GM19025 (cell line): ENCODE results near the gene EMC10.
"Not testable (repeated sequence)": the region's sequence is repeated elsewhere in the genome, so short reads cannot be mapped to it uniquely, and the experiment has no call there.

Source experiments
- ATAC-seq: cut with Tn5 transposase; IDR thresholded peaks from one replicate; pipeline ENCODE4 v1.9.1; 2021; ENCODE audit warnings: mild to moderate bottlenecking, low read depth, moderate library complexity; ENCODE audit not compliant: unreplicated experiment

EMC10 gene

DNA sequence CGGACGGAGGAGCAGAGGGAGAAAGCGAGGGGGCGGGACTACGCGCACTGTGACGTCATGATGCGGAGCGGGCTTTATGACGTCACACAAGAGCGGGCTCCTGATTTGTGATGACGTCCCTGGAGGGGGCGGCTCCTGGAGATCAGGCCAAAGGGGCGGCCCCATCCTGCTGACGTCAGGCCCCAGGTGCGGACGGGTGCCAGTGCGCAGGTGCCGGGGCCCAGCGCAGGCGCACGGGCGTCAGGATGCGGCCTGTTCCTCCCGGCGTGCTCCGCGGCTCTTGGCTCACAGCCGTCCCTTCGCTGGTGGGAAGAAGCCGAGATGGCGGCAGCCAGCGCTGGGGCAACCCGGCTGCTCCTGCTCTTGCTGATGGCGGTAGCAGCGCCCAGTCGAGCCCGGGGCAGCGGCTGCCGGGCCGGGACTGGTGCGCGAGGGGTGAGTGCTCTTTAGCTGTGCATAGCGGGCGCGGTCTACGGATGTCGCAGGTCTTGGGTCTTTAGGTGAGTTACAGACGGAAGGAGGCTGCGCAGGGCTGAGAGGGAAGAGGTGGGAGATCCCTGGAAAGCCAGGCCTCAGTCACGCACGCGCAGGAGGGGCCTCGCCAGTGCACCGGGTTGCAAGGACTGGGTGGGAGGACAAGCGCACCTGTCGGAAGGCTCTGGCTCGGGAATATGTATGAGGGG is at the start of gene EMC10, which contains the start of gene GARIN5A:
TSS of gene EMC10 (plus strand) at position 284 of the 683 bp plus-strand sequence. CDS start at position 322, 38 bp downstream.
TSS of gene GARIN5A (minus strand) at position 625 of the 683 bp plus-strand sequence. CDS start at position 165, 460 bp downstream.
- peak; percentile 83 for ATAC-seq

DNA sequence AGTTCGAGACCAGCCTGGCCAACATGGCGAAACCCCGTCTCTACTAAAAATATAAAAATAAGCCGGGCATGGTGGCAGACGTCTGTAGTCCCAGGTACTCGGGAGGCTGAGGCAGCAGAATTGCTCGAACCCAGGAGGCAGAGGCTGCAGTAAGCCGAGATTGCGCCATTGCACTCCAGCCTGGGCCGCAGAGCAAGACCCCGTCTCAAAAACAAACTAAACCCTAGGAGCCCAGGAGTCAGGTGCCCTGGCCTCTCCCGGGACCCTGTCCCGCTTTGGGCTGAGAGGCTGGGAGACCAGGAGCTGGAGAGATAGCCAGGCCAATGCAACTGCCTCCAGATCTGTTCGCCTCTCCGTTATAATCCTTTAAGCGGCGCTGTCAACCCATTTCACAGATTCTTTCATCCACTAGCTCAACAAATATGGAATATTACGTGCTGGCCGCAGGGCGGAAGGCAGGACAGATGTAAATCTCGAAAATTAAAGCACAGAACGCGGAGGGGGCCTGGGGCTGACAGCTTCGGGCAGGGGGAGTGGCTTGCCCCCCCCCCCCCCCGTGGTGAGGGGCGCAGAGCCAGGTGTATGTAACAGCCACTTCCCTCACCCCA is 48.9 kb upstream of the EMC10 start:
- no peak for ATAC-seq

DNA sequence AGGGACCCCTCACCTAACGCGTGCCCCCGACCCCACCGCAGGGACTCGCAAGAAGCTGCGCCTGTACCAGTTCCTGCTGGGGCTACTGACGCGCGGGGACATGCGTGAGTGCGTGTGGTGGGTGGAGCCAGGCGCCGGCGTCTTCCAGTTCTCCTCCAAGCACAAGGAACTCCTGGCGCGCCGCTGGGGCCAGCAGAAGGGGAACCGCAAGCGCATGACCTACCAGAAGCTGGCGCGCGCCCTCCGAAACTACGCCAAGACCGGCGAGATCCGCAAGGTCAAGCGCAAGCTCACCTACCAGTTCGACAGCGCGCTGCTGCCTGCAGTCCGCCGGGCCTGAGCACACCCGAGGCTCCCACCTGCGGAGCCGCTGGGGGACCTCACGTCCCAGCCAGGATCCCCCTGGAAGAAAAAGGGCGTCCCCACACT is 48.3 kb upstream of the EMC10 start:
- ATAC-seq, result no peak

DNA sequence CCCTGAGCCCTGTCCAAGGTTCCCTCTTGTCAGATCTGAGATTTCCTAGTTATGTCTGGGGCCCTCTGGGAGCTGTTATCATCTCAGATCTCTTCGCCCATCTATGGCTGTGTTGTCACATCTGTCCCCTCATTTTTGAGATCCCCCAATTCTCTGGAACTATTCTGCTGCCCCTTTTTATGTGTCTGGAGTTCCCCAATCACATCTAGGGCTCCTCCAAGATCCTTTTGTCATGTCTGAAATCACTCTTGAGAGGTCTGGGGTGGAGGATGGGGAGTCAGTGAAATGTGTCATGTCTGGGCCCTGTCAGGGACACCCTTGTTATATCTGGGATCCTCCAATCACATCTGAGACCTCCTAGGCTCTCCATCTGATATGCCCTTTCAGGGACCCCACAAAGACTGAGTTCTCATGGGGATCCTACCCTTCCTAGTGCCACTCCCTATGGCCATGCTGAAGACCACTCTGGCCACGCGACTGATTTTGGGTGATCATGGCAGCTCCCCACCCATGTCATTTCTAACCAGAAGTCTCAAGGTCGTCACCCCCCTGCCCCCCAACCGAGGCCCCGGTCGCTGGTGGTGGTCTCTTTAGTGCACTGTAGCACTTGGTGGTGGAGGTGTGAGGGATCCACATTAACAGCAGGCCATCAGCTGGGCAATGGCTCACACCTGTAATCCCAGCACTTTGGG is 47.4 kb upstream of the EMC10 start:
- ATAC-seq, result no peak

DNA sequence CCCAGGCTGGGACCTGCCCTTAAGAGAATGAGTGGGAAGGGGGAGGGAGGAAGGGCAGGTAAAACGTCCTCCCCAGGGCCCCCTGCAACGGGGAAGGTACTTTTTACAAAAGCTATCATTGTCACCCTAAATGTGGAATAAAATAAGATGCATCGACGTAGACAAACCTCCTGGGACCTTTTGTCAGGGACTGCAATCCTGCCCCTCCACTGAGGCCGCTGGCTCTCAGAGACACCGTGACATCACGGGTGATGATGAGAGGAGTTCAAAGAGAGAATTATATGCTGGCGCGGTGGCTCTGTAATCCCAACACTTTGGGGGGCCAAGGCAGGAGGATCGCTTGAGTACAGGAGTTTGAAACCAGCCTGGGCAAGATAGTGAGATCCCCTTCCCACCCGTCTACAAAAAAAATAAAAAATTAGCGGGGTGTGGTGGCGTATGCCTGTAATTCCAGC is 45.4 kb upstream of the EMC10 start:
- ATAC-seq, result no peak

DNA sequence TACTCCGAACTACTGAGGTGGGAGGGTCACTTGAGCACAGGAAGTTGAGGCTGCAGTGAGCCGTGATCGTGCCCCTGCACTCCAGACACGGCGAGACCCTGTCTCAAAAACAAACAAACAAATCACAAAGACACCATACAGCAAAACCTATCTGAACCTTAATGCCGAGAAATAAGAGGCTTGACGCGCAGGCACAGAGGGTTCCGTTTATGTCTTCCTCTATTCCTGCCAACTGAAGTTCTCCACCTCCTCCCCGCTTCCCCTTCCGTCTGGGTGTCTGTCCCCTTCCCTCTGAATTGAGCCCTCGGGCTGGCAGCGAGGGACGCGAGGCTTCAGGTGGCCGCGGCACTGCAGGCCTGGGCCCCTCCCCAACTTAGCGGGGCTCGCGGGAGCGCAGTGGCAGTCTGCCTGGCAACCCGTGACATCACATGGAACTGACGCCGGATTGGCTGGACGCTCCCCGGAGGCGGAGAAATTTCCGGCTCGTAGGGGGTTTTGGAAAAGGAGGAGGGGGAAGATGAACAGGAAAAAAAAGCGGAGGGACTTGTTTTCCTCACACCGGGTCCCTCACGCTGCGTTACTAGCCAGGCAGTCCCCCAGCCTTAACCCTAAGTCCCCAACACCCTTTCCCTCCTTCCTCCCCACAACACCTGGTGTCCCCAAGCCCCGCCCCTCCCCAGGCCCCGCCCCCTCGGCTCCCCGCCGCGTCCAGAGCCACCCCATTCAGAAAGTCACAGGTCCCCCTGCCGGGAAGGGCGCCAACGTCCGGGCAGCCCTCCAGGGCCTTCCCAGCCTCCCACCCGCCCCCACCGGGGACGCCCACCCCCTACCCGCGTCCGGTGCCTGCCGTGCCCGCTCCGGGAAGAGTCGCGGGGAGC is 44.7 kb upstream of the EMC10 start:
- peak; percentile 74 for ATAC-seq

DNA sequence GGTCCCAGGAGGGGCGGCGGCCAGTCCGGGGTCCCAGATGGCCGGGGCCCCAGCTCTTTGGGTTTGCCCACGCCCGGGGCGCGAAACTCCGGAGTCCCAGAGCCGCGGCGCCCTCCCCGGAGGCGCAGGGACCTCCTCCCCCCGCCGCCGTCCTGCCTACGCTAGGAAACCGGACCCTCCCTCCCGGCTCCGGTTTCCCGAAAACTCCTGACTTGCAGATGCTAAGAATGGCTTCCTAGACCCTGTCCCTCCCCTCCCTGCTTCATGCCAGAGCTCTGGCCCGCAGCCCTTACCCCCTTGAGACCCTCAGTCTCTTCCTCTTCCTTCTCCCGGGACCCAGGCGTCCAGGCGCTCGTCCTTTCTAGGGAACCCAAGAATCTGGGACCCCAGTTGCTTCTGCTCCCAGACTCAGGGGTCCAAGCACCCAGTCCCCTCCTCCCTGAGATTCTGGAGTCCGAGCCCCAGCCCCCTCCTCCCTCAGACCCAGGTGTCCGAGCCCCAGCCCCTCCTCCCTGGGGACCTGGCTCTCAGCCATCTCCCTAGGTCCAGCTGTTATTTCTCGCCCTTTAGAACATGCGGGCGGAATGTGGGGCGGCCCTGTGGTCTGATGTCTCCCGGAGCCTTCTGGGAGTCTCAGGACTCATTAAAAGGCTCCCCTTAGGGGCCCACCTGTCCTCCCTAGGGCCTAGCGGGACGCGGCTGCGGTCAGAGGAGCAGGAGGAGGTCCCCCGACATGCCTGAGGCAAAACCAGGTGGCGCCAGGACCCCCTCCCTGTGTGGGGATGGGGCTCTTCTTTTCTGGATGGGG is 43.9 kb upstream of the EMC10 start, which contains the start of gene MYBPC2:
TSS of gene MYBPC2 (plus strand) at position 672 of the 808 bp plus-strand sequence. CDS start at position 734, 62 bp downstream.
- no peak for ATAC-seq

DNA sequence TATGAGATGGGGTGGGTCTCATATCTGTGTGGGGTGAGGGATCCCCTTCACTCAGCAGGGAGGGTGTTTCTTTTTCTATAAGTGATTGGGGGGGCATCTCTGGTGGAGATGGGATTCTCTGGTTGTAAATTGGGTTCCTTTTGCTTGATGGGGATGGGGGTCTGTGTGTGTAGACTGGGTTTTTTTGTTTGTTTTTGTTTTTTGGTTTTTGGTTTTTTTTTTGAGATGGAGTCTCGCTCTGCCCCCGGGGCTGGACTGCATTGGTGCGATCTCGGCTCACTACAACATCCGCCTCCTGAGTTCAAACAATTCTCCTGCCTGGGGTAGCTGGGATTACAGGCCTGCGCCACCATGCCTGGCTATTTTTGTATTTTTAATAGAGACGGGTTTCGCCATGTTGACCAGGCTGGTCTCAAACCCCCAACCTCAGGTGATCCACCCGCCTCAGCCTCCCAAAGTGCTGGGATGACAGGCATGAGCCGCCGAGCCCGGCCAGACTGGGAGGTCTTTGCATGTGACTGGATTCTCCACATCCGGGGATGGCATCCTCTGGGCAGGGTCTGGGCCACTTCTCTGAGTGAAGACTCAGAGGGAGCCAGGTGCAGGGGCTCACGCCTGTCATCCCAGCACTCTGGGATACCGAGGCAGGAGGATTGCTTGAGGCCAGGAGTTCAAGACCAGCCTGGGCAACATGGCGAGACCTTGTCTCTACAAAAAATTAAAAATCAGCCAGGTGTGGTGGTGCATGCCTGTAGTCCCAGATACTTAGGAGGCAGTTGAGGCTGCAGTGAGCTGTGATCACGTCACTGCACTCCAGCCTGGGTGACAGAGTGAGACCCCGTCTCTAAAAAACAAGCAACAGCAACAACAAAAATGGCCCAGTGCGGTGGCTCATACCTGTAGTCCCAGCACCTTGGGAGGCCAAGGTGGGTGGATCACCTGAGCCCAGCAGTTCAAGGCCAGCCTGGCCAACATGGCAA is 42.8 kb upstream of the EMC10 start:
- no peak for ATAC-seq

DNA sequence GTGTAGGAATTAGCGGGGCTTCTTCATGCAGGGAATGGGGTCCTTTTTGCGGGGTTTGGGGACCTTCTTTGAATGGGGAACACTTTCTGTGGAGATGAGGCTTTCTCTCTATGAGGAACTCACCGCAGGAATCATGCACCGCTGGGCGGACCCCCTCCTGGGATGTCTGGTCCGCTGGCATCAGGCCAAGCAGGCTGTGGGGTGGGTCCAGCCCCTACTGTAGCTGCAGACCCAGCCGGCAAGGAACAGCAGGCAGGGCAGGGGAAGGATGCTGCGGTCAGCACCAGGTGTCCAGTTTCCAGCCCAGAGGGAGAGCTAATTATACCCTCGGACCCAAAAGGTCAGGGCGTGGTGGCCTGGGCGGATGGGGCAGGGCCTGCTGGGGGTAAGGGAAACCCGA is 41.8 kb upstream of the EMC10 start:
- ATAC-seq, result no peak

DNA sequence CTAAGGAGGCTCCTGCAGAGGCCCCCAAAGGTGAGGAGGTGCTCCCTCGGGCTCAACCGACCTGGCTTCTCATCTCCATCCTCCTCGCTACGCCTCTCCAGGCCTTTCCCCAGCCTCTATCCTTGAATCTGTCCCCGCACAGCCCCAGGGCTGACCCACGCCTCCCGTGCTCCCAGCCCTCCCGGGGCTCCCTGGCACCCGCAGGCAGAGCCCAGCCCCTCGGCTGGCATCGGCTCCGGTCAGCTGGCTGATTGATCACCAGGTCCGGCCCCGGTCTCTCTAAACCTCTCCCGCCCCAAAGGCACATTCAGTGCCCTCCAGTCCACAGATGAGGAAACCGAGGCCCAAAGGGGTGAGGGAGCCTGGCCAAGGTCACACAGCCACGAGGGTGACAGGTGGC is 41.1 kb upstream of the EMC10 start:
- no peak for ATAC-seq

DNA sequence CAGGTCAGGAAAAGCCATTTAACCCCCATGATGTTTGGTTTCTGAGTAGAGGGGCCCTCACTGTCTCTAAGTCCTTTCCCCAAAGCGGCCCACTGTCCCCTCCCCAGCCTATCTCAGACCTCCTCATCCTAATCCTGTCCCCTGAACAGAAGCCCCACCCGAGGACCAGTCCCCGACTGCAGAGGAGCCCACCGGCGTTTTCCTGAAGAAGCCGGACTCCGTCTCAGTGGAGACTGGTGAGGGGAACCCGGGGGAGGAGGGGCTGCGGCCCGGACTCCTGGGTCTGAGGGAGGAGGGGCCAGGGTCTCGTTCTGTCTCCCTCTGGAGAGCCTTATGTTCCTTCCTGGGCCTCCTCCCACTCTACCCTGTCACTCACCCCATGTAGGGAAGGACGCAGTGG is 40.7 kb upstream of the EMC10 start:
- no peak for ATAC-seq

DNA sequence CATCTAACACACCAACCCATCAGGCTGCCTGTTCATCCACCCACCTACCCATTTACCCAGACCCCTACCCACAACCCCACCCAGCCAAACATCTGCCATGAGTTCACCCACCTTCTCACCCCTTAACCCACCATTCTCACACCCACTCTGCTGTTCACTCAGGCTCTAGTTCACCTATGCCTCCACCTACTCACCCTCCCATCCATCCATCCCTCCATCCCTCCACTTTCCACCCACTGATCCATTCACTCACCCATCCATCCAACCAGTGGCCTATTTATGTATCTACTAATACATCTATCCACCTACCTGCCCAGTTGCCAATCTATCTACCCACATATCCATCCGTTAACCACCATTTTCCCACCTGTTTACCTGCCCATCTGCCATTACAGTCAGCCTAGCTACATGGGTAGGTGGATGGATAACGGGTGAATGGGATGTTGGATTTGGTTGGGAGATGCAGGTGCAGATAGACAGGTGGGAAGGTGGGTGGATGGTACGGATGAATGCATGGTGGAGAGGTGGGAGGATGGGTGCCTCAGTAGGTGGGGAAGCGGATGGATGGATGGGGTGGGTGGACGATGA is 38.4 kb upstream of the EMC10 start:
- ATAC-seq, result no peak

DNA sequence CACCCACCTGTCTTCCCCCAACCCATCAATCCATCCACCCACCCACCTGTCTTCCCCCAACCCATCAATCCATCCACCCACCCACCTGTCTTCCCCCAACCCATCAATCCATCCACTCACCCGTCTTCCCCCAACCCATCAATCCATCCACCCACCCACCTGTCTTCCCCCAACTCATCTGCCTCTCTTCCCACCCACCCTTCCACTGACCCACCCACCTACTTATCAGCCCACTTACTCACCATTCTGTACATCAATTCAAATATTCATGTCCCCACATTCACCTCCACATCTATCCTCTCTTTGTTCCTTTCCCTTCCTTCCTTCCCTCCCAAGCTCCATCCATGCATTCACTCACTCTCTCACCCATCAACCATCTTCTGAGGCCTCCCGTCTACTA is 37.2 kb upstream of the EMC10 start:
- not testable (repeated sequence) for ATAC-seq

DNA sequence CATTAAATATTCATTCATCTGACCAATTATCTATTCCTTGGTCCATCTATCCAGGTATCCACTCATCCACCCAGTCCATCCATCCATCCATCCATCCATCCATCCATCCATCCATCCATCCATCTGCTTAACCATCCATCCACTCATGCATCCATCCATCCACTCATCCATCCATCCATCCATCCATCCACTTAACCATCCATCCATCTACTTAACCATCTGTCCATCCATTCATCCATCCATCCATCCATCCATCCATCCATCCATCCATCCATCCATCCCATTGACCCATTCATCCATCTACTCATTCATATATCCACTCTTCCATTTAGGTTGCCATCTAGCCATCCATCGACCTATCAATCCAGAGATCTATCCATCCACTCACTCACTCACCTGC is 32.2 kb upstream of the EMC10 start:
- ATAC-seq, result no peak

DNA sequence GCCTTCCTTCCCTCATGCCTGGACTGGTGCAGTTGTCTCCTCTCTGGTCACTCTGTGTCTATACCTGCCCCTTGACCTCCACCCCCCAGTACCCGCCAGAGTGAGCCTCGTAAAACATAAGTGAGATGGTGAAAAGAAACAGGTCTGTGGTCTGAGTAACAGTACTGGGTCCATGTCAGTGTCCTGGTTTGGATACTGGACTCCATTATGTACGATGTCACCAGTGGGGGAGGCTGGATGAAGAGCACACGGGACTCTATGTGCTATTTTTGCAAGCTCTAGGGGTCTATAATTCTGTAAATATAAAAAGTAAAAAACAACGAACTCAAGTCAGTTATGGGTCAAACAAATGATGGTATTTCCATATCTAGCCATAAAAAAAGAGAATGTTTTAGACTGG is 29.3 kb upstream of the EMC10 start:
- no peak for ATAC-seq

DNA sequence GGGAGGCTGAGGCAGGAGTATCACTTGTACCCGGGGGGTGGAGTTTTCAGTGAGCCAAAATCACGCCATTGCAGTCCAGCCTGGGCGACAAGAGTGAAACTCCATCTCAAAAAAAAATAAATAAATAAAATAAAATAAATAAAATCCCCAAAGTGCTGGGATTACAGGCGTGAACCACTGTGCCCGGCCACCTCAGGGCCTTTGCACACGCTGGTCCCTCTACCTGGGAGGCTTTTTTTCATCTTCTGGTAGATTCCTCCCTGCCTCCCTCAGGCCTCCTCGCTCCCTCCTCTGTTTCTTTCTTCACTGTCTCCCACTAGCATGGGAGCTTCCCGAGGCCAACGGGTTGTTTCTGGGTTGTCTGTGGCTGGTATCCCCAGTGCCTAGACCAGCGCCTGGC is 28.6 kb upstream of the EMC10 start:
- ATAC-seq, result no peak

DNA sequence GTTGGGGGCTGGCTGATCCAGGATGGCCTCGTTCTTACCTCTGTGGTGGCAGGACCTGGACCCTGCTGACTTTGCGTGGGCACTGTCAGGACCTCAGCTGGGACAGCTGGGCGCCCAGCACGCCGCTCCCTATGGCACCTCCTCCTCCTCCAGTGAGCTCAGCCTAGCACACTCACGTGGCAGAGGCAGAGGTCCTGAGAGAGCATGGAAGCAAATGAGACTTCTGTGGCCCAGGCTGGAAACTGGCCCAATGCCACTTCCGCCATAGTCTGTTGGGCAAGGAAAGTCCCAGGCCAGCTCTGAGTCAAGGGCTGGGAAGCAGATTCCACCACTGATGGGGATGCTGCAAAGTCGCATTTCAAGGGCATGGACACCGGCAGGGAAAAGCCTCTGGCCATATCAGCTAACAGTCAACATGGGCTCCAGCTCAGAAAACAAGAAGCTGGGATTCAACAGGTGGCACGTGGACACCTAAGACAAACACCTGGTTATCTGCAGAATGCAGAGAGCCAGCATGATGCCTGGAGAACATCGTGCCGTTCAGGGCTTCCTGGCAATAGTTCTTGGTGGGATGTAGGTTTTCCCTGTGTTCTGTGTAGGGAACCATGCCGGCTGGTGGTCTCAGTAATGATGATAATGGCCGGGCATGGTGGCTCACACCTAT is 26.9 kb upstream of the EMC10 start:
- ATAC-seq, result no peak
